Neural cell (in vitro differentiated cells): ENCODE data around the gene B3GALT5.

ENCODE experiments used
- EP300 ChIP-seq: fragments of 450-650 bp; conservative IDR thresholded peaks from 2 replicates; pipeline ENCODE4 v1.6.1; 2014; ENCODE audit warnings: antibody characterized with exemption, mild to moderate bottlenecking, moderate library complexity; ENCODE audit not compliant: poor library complexity, severe bottlenecking
- EZH2 ChIP-seq: fragments of 200-600, 300-800 bp; shearing (Covaris generic), sonication (generic); IDR thresholded peaks from 2 replicates; pipeline ENCODE4 v1.6.1; 2014; ENCODE audit warnings: antibody characterized with exemption, low read length, borderline replicate concordance, mild to moderate bottlenecking; ENCODE audit not compliant: insufficient read depth, poor library complexity, severe bottlenecking
- MXI1 ChIP-seq: fragments of 450-650 bp; conservative IDR thresholded peaks from 2 replicates; pipeline ENCODE4 v1.6.1; 2014; ENCODE audit warnings: antibody characterized with exemption, mild to moderate bottlenecking; ENCODE audit not compliant: poor library complexity, severe bottlenecking
- POLR2AphosphoS5 ChIP-seq: IDR thresholded peaks from 2 replicates; pipeline ENCODE4 v1.6.1; 2012
- RAD21 ChIP-seq: fragments of 450-650 bp; conservative IDR thresholded peaks from 2 replicates; pipeline ENCODE4 v1.6.1; 2014; ENCODE audit warnings: antibody characterized with exemption, mild to moderate bottlenecking, moderate library complexity
- SMC3 ChIP-seq: fragments of 450-650 bp; conservative IDR thresholded peaks from 2 replicates; pipeline ENCODE4 v1.6.1; 2014; ENCODE audit warnings: antibody characterized with exemption, mild to moderate bottlenecking, moderate library complexity; ENCODE audit not compliant: poor library complexity
- TAF1 ChIP-seq: IDR thresholded peaks from 2 replicates; pipeline ENCODE4 v1.6.1; 2012; ENCODE audit warnings: low read depth
- TF ChIP-seq, protein P1 (sequence below): fragments of 450-650 bp; IDR thresholded peaks from 2 replicates; pipeline ENCODE4 v1.5.1; 2014; ENCODE audit warnings: antibody characterized with exemption, mild to moderate bottlenecking, moderate library complexity; ENCODE audit not compliant: poor library complexity, severe bottlenecking
- TF ChIP-seq, protein P2 (sequence below): IDR thresholded peaks from 2 replicates; pipeline ENCODE4 v1.6.1; 2012; ENCODE audit warnings: borderline replicate concordance

DNA sequence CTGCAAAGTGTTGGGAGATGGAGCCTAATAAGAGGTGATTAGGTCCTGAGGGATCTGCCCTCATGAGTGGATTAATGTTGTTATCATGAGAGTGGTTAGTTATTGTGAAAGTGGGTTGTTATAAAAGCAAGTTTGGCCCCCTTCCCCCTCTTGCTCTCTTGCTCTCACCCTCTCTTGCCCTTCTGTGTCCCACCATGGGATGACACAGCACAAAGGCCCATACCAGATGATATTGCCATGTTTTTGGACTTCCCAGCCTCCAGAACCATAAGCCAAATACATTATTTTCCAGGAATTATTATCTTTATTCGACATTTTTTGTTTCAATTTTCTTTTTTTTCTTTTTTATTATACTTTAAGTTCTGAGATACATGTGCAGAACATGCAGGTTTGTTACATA, 90.8 kb downstream of the B3GALT5 start:
- TF ChIP-seq, protein P1, sequence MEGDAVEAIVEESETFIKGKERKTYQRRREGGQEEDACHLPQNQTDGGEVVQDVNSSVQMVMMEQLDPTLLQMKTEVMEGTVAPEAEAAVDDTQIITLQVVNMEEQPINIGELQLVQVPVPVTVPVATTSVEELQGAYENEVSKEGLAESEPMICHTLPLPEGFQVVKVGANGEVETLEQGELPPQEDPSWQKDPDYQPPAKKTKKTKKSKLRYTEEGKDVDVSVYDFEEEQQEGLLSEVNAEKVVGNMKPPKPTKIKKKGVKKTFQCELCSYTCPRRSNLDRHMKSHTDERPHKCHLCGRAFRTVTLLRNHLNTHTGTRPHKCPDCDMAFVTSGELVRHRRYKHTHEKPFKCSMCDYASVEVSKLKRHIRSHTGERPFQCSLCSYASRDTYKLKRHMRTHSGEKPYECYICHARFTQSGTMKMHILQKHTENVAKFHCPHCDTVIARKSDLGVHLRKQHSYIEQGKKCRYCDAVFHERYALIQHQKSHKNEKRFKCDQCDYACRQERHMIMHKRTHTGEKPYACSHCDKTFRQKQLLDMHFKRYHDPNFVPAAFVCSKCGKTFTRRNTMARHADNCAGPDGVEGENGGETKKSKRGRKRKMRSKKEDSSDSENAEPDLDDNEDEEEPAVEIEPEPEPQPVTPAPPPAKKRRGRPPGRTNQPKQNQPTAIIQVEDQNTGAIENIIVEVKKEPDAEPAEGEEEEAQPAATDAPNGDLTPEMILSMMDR = no peak
- no peak for TF ChIP-seq EZH2
- no peak for TF ChIP-seq EP300
- TF ChIP-seq TAF1 = no peak
- TF ChIP-seq SMC3 = no peak
- TF ChIP-seq POLR2AphosphoS5 = no peak
- TF ChIP-seq MXI1 = no peak
- TF ChIP-seq RAD21 = no peak
- TF ChIP-seq, protein P2, sequence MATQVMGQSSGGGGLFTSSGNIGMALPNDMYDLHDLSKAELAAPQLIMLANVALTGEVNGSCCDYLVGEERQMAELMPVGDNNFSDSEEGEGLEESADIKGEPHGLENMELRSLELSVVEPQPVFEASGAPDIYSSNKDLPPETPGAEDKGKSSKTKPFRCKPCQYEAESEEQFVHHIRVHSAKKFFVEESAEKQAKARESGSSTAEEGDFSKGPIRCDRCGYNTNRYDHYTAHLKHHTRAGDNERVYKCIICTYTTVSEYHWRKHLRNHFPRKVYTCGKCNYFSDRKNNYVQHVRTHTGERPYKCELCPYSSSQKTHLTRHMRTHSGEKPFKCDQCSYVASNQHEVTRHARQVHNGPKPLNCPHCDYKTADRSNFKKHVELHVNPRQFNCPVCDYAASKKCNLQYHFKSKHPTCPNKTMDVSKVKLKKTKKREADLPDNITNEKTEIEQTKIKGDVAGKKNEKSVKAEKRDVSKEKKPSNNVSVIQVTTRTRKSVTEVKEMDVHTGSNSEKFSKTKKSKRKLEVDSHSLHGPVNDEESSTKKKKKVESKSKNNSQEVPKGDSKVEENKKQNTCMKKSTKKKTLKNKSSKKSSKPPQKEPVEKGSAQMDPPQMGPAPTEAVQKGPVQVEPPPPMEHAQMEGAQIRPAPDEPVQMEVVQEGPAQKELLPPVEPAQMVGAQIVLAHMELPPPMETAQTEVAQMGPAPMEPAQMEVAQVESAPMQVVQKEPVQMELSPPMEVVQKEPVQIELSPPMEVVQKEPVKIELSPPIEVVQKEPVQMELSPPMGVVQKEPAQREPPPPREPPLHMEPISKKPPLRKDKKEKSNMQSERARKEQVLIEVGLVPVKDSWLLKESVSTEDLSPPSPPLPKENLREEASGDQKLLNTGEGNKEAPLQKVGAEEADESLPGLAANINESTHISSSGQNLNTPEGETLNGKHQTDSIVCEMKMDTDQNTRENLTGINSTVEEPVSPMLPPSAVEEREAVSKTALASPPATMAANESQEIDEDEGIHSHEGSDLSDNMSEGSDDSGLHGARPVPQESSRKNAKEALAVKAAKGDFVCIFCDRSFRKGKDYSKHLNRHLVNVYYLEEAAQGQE = no peak
